ENCODE measurements around the gene ADCY1. TPM values are rescaled to one million over a fixed set of nuclear protein-coding genes. Genes with fewer than 3 reads are reported as not detected.

Gene ADCY1
- polyA plus RNA-seq, 1 experiment = 0.15 TPM

DNA sequence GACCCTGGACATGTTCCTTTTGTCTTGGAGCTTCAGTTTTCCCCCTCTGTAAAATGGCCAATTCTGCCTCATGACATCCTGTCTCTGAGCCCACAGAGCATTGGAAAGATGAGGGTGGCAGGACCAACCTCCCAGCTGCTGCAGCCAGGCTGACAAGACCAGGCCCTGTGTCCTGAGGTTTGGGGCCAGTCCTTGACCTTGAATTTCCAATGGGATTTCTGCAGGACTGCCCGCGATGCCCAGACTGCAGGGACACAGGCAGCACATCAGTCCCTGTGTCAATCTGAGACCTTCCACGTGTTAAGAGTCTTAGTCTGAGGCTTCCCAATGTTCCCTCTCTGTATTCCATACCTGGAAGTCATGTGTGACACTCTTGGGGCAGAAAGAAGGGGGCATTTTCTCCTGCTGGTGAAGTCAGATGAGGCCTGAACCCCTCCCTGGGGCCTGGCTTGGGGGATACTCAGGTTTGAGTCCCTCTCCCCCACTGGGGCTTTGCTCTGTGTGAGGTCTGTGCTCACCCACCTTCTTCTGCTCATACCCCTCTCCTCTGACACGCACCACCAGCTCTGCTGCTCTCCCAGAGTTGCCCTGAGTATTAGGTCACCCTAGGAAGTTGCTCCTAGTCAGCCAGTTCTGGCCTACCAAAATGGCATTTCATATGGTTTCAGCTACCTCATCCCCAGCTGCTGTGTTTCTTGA lies 79.2 kb downstream of the ADCY1 start:
- ChIA-PET CTCF (interaction anchor here (1.5 kb wide), 1 partner anchor 10 kb away, joined by 4 read pairs; no protein-coding TSS in a partner anchor), POLR2A (no interaction called here)
- H3K27ac ChIP-seq (ENCODE audit: low read depth, low read length) = no peak overlapping the region
- no peak for DNase-seq (ENCODE audit: low read depth, low spot score)
- no peak overlapping the region for H3K4me3 ChIP-seq (ENCODE audit: low read depth, low read length)
- TF ChIP-seq CTCF (IDR thresholded peaks at IDR 0.05; ENCODE audit: low read depth, low read length) = no peak
- peaks cover 10% of the 10 kb centered on the region for H3K27me3 ChIP-seq (ENCODE audit: control insufficient read depth, insufficient read depth, low read length)
- H3K9me3 ChIP-seq (ENCODE audit: control insufficient read depth, insufficient read depth, low read length) = no peaks in the 10 kb centered on the region

DNA sequence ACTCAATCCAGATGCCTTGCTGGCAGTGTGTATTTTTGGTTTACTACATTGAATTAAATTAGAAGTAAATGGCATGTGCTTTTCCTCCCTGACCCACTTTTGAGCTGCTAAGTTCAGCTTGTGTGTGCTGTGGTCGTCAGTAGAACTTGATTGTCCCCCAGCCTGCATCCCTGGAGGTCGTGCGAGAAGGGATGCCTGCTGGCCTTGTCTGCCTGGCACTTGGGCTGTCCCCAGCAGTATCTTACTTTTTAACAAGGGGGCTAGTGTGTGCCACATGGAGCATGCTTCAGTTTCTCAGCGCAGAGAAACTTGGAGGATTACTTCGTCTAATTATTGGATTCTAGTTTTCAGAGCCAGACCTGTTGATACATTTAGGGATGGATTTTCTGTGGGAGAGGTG lies 80.2 kb downstream of the ADCY1 start:
- H3K27me3 ChIP-seq (ENCODE audit: control insufficient read depth, insufficient read depth, low read length) = peaks cover 6% of the 10 kb centered on the region
- H3K27ac ChIP-seq (ENCODE audit: low read depth, low read length) = no peak overlapping the region
- H3K9me3 ChIP-seq (ENCODE audit: control insufficient read depth, insufficient read depth, low read length) = no peaks in the 10 kb centered on the region
- DNase-seq (ENCODE audit: low read depth, low spot score) = no peak
- TF ChIP-seq CTCF (IDR thresholded peaks at IDR 0.05; ENCODE audit: low read depth, low read length) = no peak
- ChIA-PET CTCF (interaction anchor here (1.5 kb wide), 1 partner anchor 9 kb away, joined by 4 read pairs; no protein-coding TSS in a partner anchor), POLR2A (no interaction called here)
- H3K4me3 ChIP-seq (ENCODE audit: low read depth, low read length) = no peak overlapping the region

GRCh38 chr7:45655539-45655938 lies 81.4 kb downstream of the ADCY1 start:
- DNase-seq (ENCODE audit: low read depth, low spot score) = no peak
- H3K9me3 ChIP-seq (ENCODE audit: control insufficient read depth, insufficient read depth, low read length) = no peaks in the 10 kb centered on the region
- H3K4me3 ChIP-seq (ENCODE audit: low read depth, low read length) = no peak overlapping the region
- no peak overlapping the region for H3K27ac ChIP-seq (ENCODE audit: low read depth, low read length)
- ChIA-PET CTCF (no interaction called here), POLR2A (no interaction called here)
- TF ChIP-seq CTCF (IDR thresholded peaks at IDR 0.05; ENCODE audit: low read depth, low read length) = no peak
- peaks cover 8% of the 10 kb centered on the region for H3K27me3 ChIP-seq (ENCODE audit: control insufficient read depth, insufficient read depth, low read length)

DNA sequence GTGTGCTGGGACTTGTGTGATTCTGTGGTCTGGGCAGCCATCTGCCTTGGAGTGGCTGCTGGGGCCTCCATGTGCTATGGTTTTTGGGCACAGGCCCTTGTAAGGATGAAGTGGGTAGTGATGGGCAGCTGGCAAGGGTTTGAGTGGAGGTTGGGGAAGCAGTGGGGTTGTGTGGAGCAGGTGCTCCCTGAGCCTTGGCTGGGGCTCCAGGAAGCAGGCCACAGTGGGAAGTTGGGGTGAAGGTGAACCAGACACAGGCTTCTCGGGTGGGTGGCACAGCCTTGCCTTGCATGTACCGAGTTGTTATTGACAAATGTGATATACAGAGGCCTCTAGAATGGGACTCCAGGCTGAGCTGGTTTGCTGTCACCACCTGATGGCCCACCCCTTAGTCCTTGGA lies 82.3 kb downstream of the ADCY1 start:
- H3K27me3 ChIP-seq (ENCODE audit: control insufficient read depth, insufficient read depth, low read length) = peaks cover 11% of the 10 kb centered on the region
- TF ChIP-seq CTCF (IDR thresholded peaks at IDR 0.05; ENCODE audit: low read depth, low read length) = no peak
- POLR2A ChIA-PET = no interaction called here
- H3K4me3 ChIP-seq (ENCODE audit: low read depth, low read length) = no peak overlapping the region
- CTCF ChIA-PET = no interaction called here
- DNase-seq (ENCODE audit: low read depth, low spot score) = no peak
- no peak overlapping the region for H3K27ac ChIP-seq (ENCODE audit: low read depth, low read length)
- no peaks in the 10 kb centered on the region for H3K9me3 ChIP-seq (ENCODE audit: control insufficient read depth, insufficient read depth, low read length)

- ChIA-PET CTCF (no interaction called here), POLR2A (no interaction called here)
- Histone ChIP-seq H3K27ac (ENCODE audit: low read depth, low read length) (no peak overlapping the region), H3K9me3 (ENCODE audit: control insufficient read depth, insufficient read depth, low read length) (no peaks in the 10 kb centered on the region), H3K4me3 (ENCODE audit: low read depth, low read length) (no peak overlapping the region), H3K27me3 (ENCODE audit: control insufficient read depth, insufficient read depth, low read length) (peaks cover 15% of the 10 kb centered on the region)
- no peak for DNase-seq (ENCODE audit: low read depth, low spot score)
- no peak for TF ChIP-seq CTCF (IDR thresholded peaks at IDR 0.05; ENCODE audit: low read depth, low read length)
Observed at GRCh38 chr7:45657136-45657889, 83.1 kb downstream of the ADCY1 start.

Measured in AG04450 (cell line).